ENCODE results near the gene HERC4. TPM values are rescaled to one million over a fixed set of nuclear protein-coding genes. Genes with fewer than 3 reads are reported as not detected.
A peak's percentile ranks its signal among the peaks of the same experiment; 100 is the strongest.

HERC4 gene
- total RNA-seq, 1 donor from 2014 or later = 63.6 TPM

- H3K27me3 ChIP-seq (ENCODE audit: low read depth) = no peaks in the 10 kb centered on the region
- DNase-seq (no peak), ATAC-seq (no peak)
- H3K4me1 ChIP-seq = no peaks in the 10 kb centered on the region
- H3K27ac ChIP-seq = no peak overlapping the region
- H3K36me3 ChIP-seq = no peaks in the 10 kb centered on the region
- intact Hi-C loops (cut with DNase I) = no loop called here
- no peaks in the 10 kb centered on the region for H3K9me3 ChIP-seq
- H3K4me3 ChIP-seq = no peak overlapping the region
- TF ChIP-seq CTCF (IDR thresholded peaks at IDR 0.05) = no peak
Measured at GRCh38 chr10:68103261-68103878, 28.3 kb upstream of the HERC4 start.

GRCh38 chr10:68101066-68101465 is 26.0 kb upstream of the HERC4 start:
- intact Hi-C loops (cut with DNase I) = no loop called here
- TF ChIP-seq CTCF (IDR thresholded peaks at IDR 0.05) = no peak
- H3K4me3 ChIP-seq = no peak overlapping the region
- no peaks in the 10 kb centered on the region for H3K4me1 ChIP-seq
- no peaks in the 10 kb centered on the region for H3K36me3 ChIP-seq
- H3K9me3 ChIP-seq = no peaks in the 10 kb centered on the region
- H3K27ac ChIP-seq = no peak overlapping the region
- DNase-seq = no peak
- no peaks in the 10 kb centered on the region for H3K27me3 ChIP-seq (ENCODE audit: low read depth)
- ATAC-seq = no peak

GRCh38 chr10:68099736-68100135 is 24.7 kb upstream of the HERC4 start:
- no peak for TF ChIP-seq CTCF (IDR thresholded peaks at IDR 0.05)
- Histone ChIP-seq H3K4me3 (no peak overlapping the region), H3K4me1 (no peaks in the 10 kb centered on the region), H3K9me3 (no peaks in the 10 kb centered on the region), H3K27me3 (ENCODE audit: low read depth) (no peaks in the 10 kb centered on the region), H3K27ac (no peak overlapping the region), H3K36me3 (no peaks in the 10 kb centered on the region)
- no peak for DNase-seq
- intact Hi-C loops (cut with DNase I) = no loop called here
- ATAC-seq = no peak

- intact Hi-C loops (cut with DNase I) = no loop called here
- no peak for TF ChIP-seq CTCF (IDR thresholded peaks at IDR 0.05)
- H3K27ac ChIP-seq = no peak overlapping the region
Measured at GRCh38 chr10:68096913-68097516, 21.9 kb upstream of the HERC4 start.

GRCh38 chr10:68095153-68095552 is 20.1 kb upstream of the HERC4 start:
- H3K27me3 ChIP-seq (ENCODE audit: low read depth) = no peaks in the 10 kb centered on the region
- no peaks in the 10 kb centered on the region for H3K4me1 ChIP-seq
- DNase-seq (no peak), ATAC-seq (no peak)
- no peak overlapping the region for H3K4me3 ChIP-seq
- TF ChIP-seq CTCF (IDR thresholded peaks at IDR 0.05) = no peak
- H3K27ac ChIP-seq = no peak overlapping the region
- H3K36me3 ChIP-seq = no peaks in the 10 kb centered on the region
- intact Hi-C loops (cut with DNase I) = no loop called here
- no peaks in the 10 kb centered on the region for H3K9me3 ChIP-seq

More at GRCh38 chr10:68096913-68097516, 21.9 kb upstream of the HERC4 start:
- DNase-seq = no peak
- no peaks in the 10 kb centered on the region for H3K27me3 ChIP-seq (ENCODE audit: low read depth)
- no peaks in the 10 kb centered on the region for H3K9me3 ChIP-seq
- no peaks in the 10 kb centered on the region for H3K36me3 ChIP-seq
- peak in 1 of 2 donors; percentile 52 for ATAC-seq
- H3K4me3 ChIP-seq = no peak overlapping the region
- no peaks in the 10 kb centered on the region for H3K4me1 ChIP-seq

All from lower lobe of right lung (tissue), 2 donors.